Karpas-422 (cell line): ENCODE measurements around the gene SON. TPM values are rescaled to one million over a fixed set of nuclear protein-coding genes. Genes with fewer than 3 reads are reported as not detected.
"Not testable (repeated sequence)": the region's sequence is repeated elsewhere in the genome, so short reads cannot be mapped to it uniquely, and the experiment has no call there.

Source experiments
- DNase-seq: peaks from one replicate; pipeline ENCODE4 v3.0.0-alpha.2; 2015
- H2AFZ ChIP-seq: fragments of 200-600 bp; sonication (generic); 2 replicates; pipeline ENCODE4 v1.6.1; 2014; ENCODE audit warnings: antibody characterized with exemption, low read length, mixed read lengths
- H3K27ac ChIP-seq: fragments of 200-600 bp; sonication (generic); 2 replicates; pipeline ENCODE4 v1.5.1; 2014; ENCODE audit warnings: mild to moderate bottlenecking, low read length, moderate library complexity
- H3K27me3 ChIP-seq: fragments of 200-600 bp; sonication (generic); 2 replicates; pipeline ENCODE4 v1.6.1; 2014; ENCODE audit warnings: low read length, mixed read lengths
- H3K36me3 ChIP-seq: fragments of 200-600 bp; sonication (generic); 2 replicates; pipeline ENCODE4 v1.6.1; 2014; ENCODE audit warnings: low read length, mixed read lengths; ENCODE audit not compliant: insufficient read depth
- H3K4me1 ChIP-seq: fragments of 200-600 bp; sonication (generic); 2 replicates; pipeline ENCODE4 v1.6.1; 2014; ENCODE audit warnings: mild to moderate bottlenecking, low read length, mixed read lengths
- H3K4me2 ChIP-seq: fragments of 200-600 bp; sonication (generic); 2 replicates; pipeline ENCODE4 v1.6.1; 2014; ENCODE audit warnings: low read length, low read depth, mild to moderate bottlenecking; ENCODE audit not compliant: poor library complexity, severe bottlenecking
- H3K4me3 ChIP-seq: fragments of 200-600 bp; sonication (generic); 2 replicates; pipeline ENCODE4 v1.5.1; 2014; ENCODE audit warnings: mild to moderate bottlenecking, antibody characterized with exemption, low read length, mixed read lengths
- H3K79me2 ChIP-seq: fragments of 200-600 bp; sonication (generic); 2 replicates; pipeline ENCODE4 v1.6.1; 2014; ENCODE audit warnings: mild to moderate bottlenecking, low read length, mixed read lengths
- H3K9ac ChIP-seq: fragments of 200-600 bp; sonication (generic); 2 replicates; pipeline ENCODE4 v1.6.0; 2014; ENCODE audit warnings: low read length
- H3K9me2 ChIP-seq: fragments of 200-600 bp; sonication (generic), shearing (Covaris generic); replicated peaks from 2 replicates; pipeline ENCODE4 v1.6.0; 2014; ENCODE audit warnings: mild to moderate bottlenecking, low read length, moderate library complexity; ENCODE audit not compliant: insufficient read depth
- H3K9me3 ChIP-seq: fragments of 300-700, 200-600 bp; sonication (generic); 2 replicates; pipeline ENCODE4 v1.6.1; 2014; ENCODE audit warnings: low read length, mixed read lengths
- H4K20me1 ChIP-seq: fragments of 200-600 bp; sonication (generic); 2 replicates; pipeline ENCODE4 v1.6.1; 2014; ENCODE audit warnings: mild to moderate bottlenecking, antibody characterized with exemption, low read length, low read depth; ENCODE audit not compliant: insufficient read depth
- total RNA-seq: library from RNA; depleted of rRNA; stranded (reverse); fragments of >200 nt; shearing (Covaris generic); gene quantifications from 2 replicates; pipeline ENCODE4 v1.2.3, GENCODE V29; 2014; ENCODE audit warnings: low replicate concordance

SON gene
- total RNA-seq, 1 experiment from 2014 or later = 159 TPM

- H3K9ac ChIP-seq = no peak overlapping the region
- H3K4me2 ChIP-seq = no peak overlapping the region
- H3K27me3 ChIP-seq = no peaks in the 10 kb centered on the region
- no peaks in the 10 kb centered on the region for H3K9me3 ChIP-seq
- no peak overlapping the region for H3K4me3 ChIP-seq
- H3K36me3 ChIP-seq = peaks cover 63% of the 10 kb centered on the region
- H3K9me2 ChIP-seq = no peaks in the 10 kb centered on the region
- H3K27ac ChIP-seq = no peak overlapping the region
- DNase-seq = no peak
- H3K4me1 ChIP-seq = no peaks in the 10 kb centered on the region
- no peaks in the 10 kb centered on the region; the same call in 1 of the 2 replicates for H4K20me1 ChIP-seq
- H2AFZ ChIP-seq = no peak overlapping the region
- peaks cover 59% of the 10 kb centered on the region for H3K79me2 ChIP-seq
Measured at GRCh38 chr21:33569991-33570390, 27.2 kb downstream of the SON start.

GRCh38 chr21:33572350-33572749 is 29.5 kb downstream of the SON start:
- Histone ChIP-seq H4K20me1 (no peaks in the 10 kb centered on the region; the same call in 1 of the 2 replicates), H3K9ac (no peak overlapping the region), H3K79me2 (peaks cover 43% of the 10 kb centered on the region)

GRCh38 chr21:33576741-33577141 is 33.9 kb downstream of the SON start:
- not testable (repeated sequence) for H3K4me3 ChIP-seq

More at GRCh38 chr21:33572350-33572749, 29.5 kb downstream of the SON start:
- Histone ChIP-seq H3K9me2 (no peaks in the 10 kb centered on the region), H3K27ac (0 out of 2 replicates have a peak overlapping the region, but pooled peaks have one; percentile 8), H3K27me3 (no peaks in the 10 kb centered on the region), H3K9me3 (no peaks in the 10 kb centered on the region), H3K4me2 (no peak overlapping the region), H2AFZ (no peak overlapping the region), H3K4me3 (no peak overlapping the region), H3K4me1 (no peaks in the 10 kb centered on the region), H3K36me3 (peaks cover 76% of the 10 kb centered on the region)
- DNase-seq = no peak

GRCh38 chr21:33578214-33578613 is 35.4 kb downstream of the SON start:
- H3K9me3 ChIP-seq = no peaks in the 10 kb centered on the region
- H3K9ac ChIP-seq = no peak overlapping the region
- peaks cover 62% of the 10 kb centered on the region; the same call in 1 of the 2 replicates for H3K36me3 ChIP-seq
- H3K27ac ChIP-seq = no peak overlapping the region
- H2AFZ ChIP-seq = no peak overlapping the region
- no peak overlapping the region for H3K4me2 ChIP-seq
- no peak for DNase-seq
- no peaks in the 10 kb centered on the region for H3K27me3 ChIP-seq
- no peaks in the 10 kb centered on the region for H4K20me1 ChIP-seq
- H3K9me2 ChIP-seq = no peaks in the 10 kb centered on the region
- H3K79me2 ChIP-seq = peaks cover 9% of the 10 kb centered on the region; the same call in 1 of the 2 replicates
- no peaks in the 10 kb centered on the region for H3K4me1 ChIP-seq
- H3K4me3 ChIP-seq = no peak overlapping the region

More at GRCh38 chr21:33576741-33577141, 33.9 kb downstream of the SON start:
- H3K9ac ChIP-seq, DNase-seq, H3K4me1 ChIP-seq, H4K20me1 ChIP-seq, H3K9me3 ChIP-seq, H3K27me3 ChIP-seq, H3K9me2 ChIP-seq, H2AFZ ChIP-seq, H3K27ac ChIP-seq, H3K4me2 ChIP-seq: not testable (repeated sequence)
- H3K36me3 ChIP-seq = peaks cover 67% of the 10 kb centered on the region; the same call in 1 of the 2 replicates
- peaks cover 15% of the 10 kb centered on the region for H3K79me2 ChIP-seq

GRCh38 chr21:33578959-33579542 is 36.2 kb downstream of the SON start:
- H3K4me3 ChIP-seq = no peak overlapping the region
- H3K36me3 ChIP-seq = peaks cover 54% of the 10 kb centered on the region; the same call in 1 of the 2 replicates
- H3K4me2 ChIP-seq = no peak overlapping the region
- no peaks in the 10 kb centered on the region for H3K9me3 ChIP-seq
- no peaks in the 10 kb centered on the region for H3K27me3 ChIP-seq
- 0 out of 2 replicates have a peak, but pooled peaks cover 4% of the 10 kb centered on the region for H3K79me2 ChIP-seq
- no peaks in the 10 kb centered on the region for H3K4me1 ChIP-seq
- H2AFZ ChIP-seq = no peak overlapping the region
- H4K20me1 ChIP-seq = no peaks in the 10 kb centered on the region
- no peaks in the 10 kb centered on the region for H3K9me2 ChIP-seq
- peak overlapping the region; percentile 55 for H3K27ac ChIP-seq
- no peak overlapping the region for H3K9ac ChIP-seq
- DNase-seq = no peak

GRCh38 chr21:33584455-33584854 is 41.6 kb downstream of the SON start:
- Histone ChIP-seq H3K9me3 (no peaks in the 10 kb centered on the region), H3K4me1 (peaks cover 18% of the 10 kb centered on the region), H4K20me1 (no peaks in the 10 kb centered on the region), H3K4me2 (no peak overlapping the region), H3K4me3 (no peak overlapping the region), H3K36me3 (peaks cover 17% of the 10 kb centered on the region; the same call in 1 of the 2 replicates), H3K9ac (no peak overlapping the region), H2AFZ (no peak overlapping the region), H3K27ac (no peak overlapping the region), H3K9me2 (no peaks in the 10 kb centered on the region), H3K27me3 (no peaks in the 10 kb centered on the region), H3K79me2 (peaks cover 33% of the 10 kb centered on the region)
- DNase-seq = no peak

GRCh38 chr21:33586927-33587326 is 44.1 kb downstream of the SON start:
- Histone ChIP-seq H2AFZ (no peak overlapping the region), H3K36me3 (peaks cover 17% of the 10 kb centered on the region; the same call in 1 of the 2 replicates), H3K4me1 (peaks cover 19% of the 10 kb centered on the region), H3K9ac (peak overlapping the region; percentile 95), H4K20me1 (no peaks in the 10 kb centered on the region), H3K4me2 (peak overlapping the region; percentile 90), H3K79me2 (peaks cover 33% of the 10 kb centered on the region), H3K27ac (no peak overlapping the region), H3K4me3 (peak overlapping the region; percentile 96), H3K9me3 (no peaks in the 10 kb centered on the region), H3K9me2 (no peaks in the 10 kb centered on the region), H3K27me3 (no peaks in the 10 kb centered on the region)
- no peak for DNase-seq

GRCh38 chr21:33587792-33588484 is 45.1 kb downstream of the SON start:
- H2AFZ ChIP-seq = peak overlapping the region; percentile 9; the same call in 1 of the 2 replicates
- peak overlapping the region; percentile 96 for H3K4me3 ChIP-seq
- peaks cover 33% of the 10 kb centered on the region for H3K79me2 ChIP-seq
- DNase-seq = peak; percentile 73
- no peaks in the 10 kb centered on the region for H4K20me1 ChIP-seq
- H3K4me1 ChIP-seq = peaks cover 19% of the 10 kb centered on the region
- H3K27me3 ChIP-seq = no peaks in the 10 kb centered on the region
- peak overlapping the region; percentile 45; the same call in 1 of the 2 replicates for H3K27ac ChIP-seq
- peak overlapping the region; percentile 90 for H3K4me2 ChIP-seq
- peak overlapping the region; percentile 95 for H3K9ac ChIP-seq
- H3K36me3 ChIP-seq = peaks cover 10% of the 10 kb centered on the region; the same call in 1 of the 2 replicates
- no peaks in the 10 kb centered on the region for H3K9me3 ChIP-seq
- H3K9me2 ChIP-seq = no peaks in the 10 kb centered on the region
